WI38 (cell line): ENCODE results near the gene PROK1.

Experiments
- H3K4me3 ChIP-seq: 2 replicates; pipeline ENCODE4 v1.5.1; 2011; ENCODE audit warnings: low read depth, mild to moderate bottlenecking, control low read depth, low read length
- CTCF ChIP-seq: IDR thresholded peaks from 2 replicates; pipeline ENCODE4 v1.5.1; 2012; ENCODE audit warnings: low read depth, mild to moderate bottlenecking, control low read depth, low read length

The PROK1 gene

GRCh38 chr1:110482662-110483307, 31.8 kb downstream of the PROK1 start:
- TF ChIP-seq CTCF = no peak
- no peak overlapping the region for H3K4me3 ChIP-seq

- TF ChIP-seq CTCF = no peak
- H3K4me3 ChIP-seq = no peak overlapping the region
These were observed 32.3 kb downstream of the PROK1 start for GRCh38 chr1:110483308-110483685.

- H3K4me3 ChIP-seq = no peak overlapping the region
- no peak for TF ChIP-seq CTCF
These were observed 33.9 kb downstream of the PROK1 start for GRCh38 chr1:110484801-110485200.

GRCh38 chr1:110485725-110486124, 34.8 kb downstream of the PROK1 start:
- H3K4me3 ChIP-seq = no peak overlapping the region
- TF ChIP-seq CTCF = no peak

- no peak overlapping the region for H3K4me3 ChIP-seq
- no peak for TF ChIP-seq CTCF
These were observed 36.8 kb downstream of the PROK1 start for GRCh38 chr1:110487726-110488125.

GRCh38 chr1:110488161-110488560, 37.2 kb downstream of the PROK1 start:
- TF ChIP-seq CTCF = no peak
- no peak overlapping the region for H3K4me3 ChIP-seq

GRCh38 chr1:110488867-110489266, 37.9 kb downstream of the PROK1 start:
- H3K4me3 ChIP-seq = no peak overlapping the region
- TF ChIP-seq CTCF = no peak
